Ectodermal cell (in vitro differentiated cells): ENCODE data around the gene ECEL1.
A peak's percentile ranks its signal among the peaks of the same experiment; 100 is the strongest.

Experiments used
- H3K27ac ChIP-seq: 2 replicates; pipeline ENCODE4 v1.7.0; 2013; ENCODE audit warnings: mild to moderate bottlenecking, low read depth, low read length; ENCODE audit not compliant: insufficient read depth, poor library complexity, severe bottlenecking
- H3K27me3 ChIP-seq: 2 replicates; pipeline ENCODE4 v1.7.0; 2013; ENCODE audit warnings: mild to moderate bottlenecking, low read length; ENCODE audit not compliant: insufficient read depth, control insufficient read depth, poor library complexity, severe bottlenecking
- H3K36me3 ChIP-seq: one replicate; pipeline ENCODE4 v1.7.0; 2013; ENCODE audit warnings: low read length; ENCODE audit not compliant: control insufficient read depth, insufficient read depth
- H3K4me1 ChIP-seq: one replicate; pipeline ENCODE4 v1.7.0; 2013; ENCODE audit warnings: low read length; ENCODE audit not compliant: control insufficient read depth, insufficient read depth
- H3K4me3 ChIP-seq: 2 replicates; pipeline ENCODE4 v1.7.0; 2013; ENCODE audit warnings: low read depth, low read length, control low read depth; ENCODE audit not compliant: insufficient read depth
- H3K9me3 ChIP-seq: 2 replicates; pipeline ENCODE4 v1.7.0; 2013; ENCODE audit warnings: mild to moderate bottlenecking, low read length, moderate library complexity; ENCODE audit not compliant: control insufficient read depth
- WGBS, 2 experiments: methylation state at CpG; one replicate each; pipeline ENCODE4 v1.1.7; 2013; ENCODE audit warnings: missing lambda C conversion rate in 2 of 2; 5-methylcytosine and 5-hydroxymethylcytosine counted together

The ECEL1 gene

GRCh38 chr2:232529806-232530547 lies 42.3 kb upstream of the ECEL1 start:
- H3K4me1 ChIP-seq = no peaks in the 10 kb centered on the region
- no peak overlapping the region for H3K27ac ChIP-seq
- H3K4me3 ChIP-seq = no peak overlapping the region
- H3K36me3 ChIP-seq = no peaks in the 10 kb centered on the region
- WGBS, 2 experiments = 94% methylated on average over 17 of the region's 17 CpGs
- peaks cover 7% of the 10 kb centered on the region for H3K27me3 ChIP-seq
- H3K9me3 ChIP-seq = no peaks in the 10 kb centered on the region

GRCh38 chr2:232528746-232529460 lies 41.3 kb upstream of the ECEL1 start:
- Histone ChIP-seq H3K36me3 (no peaks in the 10 kb centered on the region), H3K27ac (no peak overlapping the region), H3K4me1 (no peaks in the 10 kb centered on the region), H3K4me3 (no peak overlapping the region), H3K27me3 (peaks cover 18% of the 10 kb centered on the region), H3K9me3 (no peaks in the 10 kb centered on the region)
- 88% methylated on average over 11 of the region's 11 CpGs for WGBS, 2 experiments

DNA sequence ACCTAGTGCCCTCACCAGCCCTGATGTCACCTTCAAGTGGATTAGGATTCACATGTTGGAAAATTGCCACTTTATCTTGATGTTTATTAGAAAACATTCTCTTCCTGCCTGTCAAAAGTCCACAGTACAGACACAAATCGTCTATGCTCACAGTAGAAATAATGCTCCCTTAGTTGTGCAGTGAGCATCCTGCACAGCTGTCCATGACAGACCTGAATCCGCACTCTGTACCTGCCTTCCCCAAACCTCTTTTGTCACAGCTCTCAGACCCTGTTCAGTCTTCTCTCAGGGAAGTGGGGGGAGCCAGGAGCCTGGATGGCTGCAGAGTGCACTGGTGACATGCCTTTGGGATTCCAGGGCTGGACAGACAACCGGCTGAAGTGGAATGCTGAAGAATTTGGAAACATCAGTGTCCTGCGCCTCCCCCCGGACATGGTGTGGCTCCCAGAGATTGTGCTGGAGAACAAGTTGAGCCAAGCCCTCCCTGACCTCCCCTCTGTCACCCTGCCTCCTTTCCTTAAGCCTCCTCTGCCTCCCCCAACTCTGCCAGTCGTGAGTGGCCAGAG lies 40.4 kb upstream of the ECEL1 start:
- peaks cover 27% of the 10 kb centered on the region for H3K27me3 ChIP-seq
- H3K27ac ChIP-seq = no peak overlapping the region
- WGBS, 2 experiments = 87 to 92% methylated on average over 6 of the region's 6 CpGs
- H3K36me3 ChIP-seq = no peaks in the 10 kb centered on the region
- H3K9me3 ChIP-seq = no peaks in the 10 kb centered on the region
- no peak overlapping the region for H3K4me3 ChIP-seq
- H3K4me1 ChIP-seq = peaks cover 7% of the 10 kb centered on the region

- H3K9me3 ChIP-seq = no peaks in the 10 kb centered on the region
- peaks cover 43% of the 10 kb centered on the region for H3K27me3 ChIP-seq
- H3K27ac ChIP-seq = no peak overlapping the region
- 68 to 70% methylated on average over 13 of the region's 13 CpGs for WGBS, 2 experiments
- peaks cover 8% of the 10 kb centered on the region for H3K4me1 ChIP-seq
- no peaks in the 10 kb centered on the region for H3K36me3 ChIP-seq
- no peak overlapping the region for H3K4me3 ChIP-seq
Measured at GRCh38 chr2:232526372-232526941, 38.8 kb upstream of the ECEL1 start.

- Histone ChIP-seq H3K4me1 (peaks cover 8% of the 10 kb centered on the region), H3K36me3 (no peaks in the 10 kb centered on the region), H3K27ac (no peak within 1 kb of the TSS), H3K27me3 (peaks cover 48% of the 10 kb centered on the region), H3K4me3 (no peak within 1 kb of the TSS), H3K9me3 (no peaks in the 10 kb centered on the region)
- 29 to 33% methylated on average over 15 to 18 of the region's 18 CpGs for WGBS, 2 experiments
Measured at GRCh38 chr2:232525791-232526371, 38.2 kb upstream of the ECEL1 start, which contains the start of gene CHRND. Gene CHRND, plus strand, starts transcription at chr2:232526160. Its CDS starts 56 bp downstream, at chr2:232526216.

GRCh38 chr2:232525199-232525598 lies 37.6 kb upstream of the ECEL1 start:
- no peak overlapping the region for H3K27ac ChIP-seq
- WGBS, 2 experiments = 85 to 86% methylated on average over 14 of the region's 14 CpGs

DNA sequence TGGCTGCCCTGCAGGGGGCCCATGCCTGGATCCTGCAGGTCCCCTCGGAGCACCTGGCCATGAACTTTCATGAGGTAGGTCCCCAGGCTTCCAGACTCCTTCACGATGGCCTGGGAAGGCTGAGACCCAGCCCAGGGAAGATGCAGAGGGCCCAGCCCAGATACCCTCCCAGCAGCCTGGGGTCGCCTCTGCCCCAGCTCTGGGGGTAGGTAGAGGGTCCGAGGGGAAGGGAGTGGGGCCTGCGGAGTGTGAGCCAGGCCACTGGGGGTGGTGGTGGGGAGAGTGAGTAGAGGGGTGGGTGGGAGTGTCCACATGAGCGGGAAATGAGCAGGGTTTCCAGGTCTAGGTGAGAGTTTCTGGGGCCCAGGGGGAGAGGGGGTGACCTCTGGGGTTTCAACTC lies 37.1 kb upstream of the ECEL1 start:
- Histone ChIP-seq H3K4me1 (peaks cover 8% of the 10 kb centered on the region), H3K27ac (no peak overlapping the region), H3K4me3 (no peak overlapping the region), H3K27me3 (peaks cover 58% of the 10 kb centered on the region), H3K9me3 (no peaks in the 10 kb centered on the region), H3K36me3 (no peaks in the 10 kb centered on the region)
- WGBS, 2 experiments = 74 to 76% methylated on average over 6 of the region's 6 CpGs

More at GRCh38 chr2:232525199-232525598, 37.6 kb upstream of the ECEL1 start:
- H3K4me3 ChIP-seq = no peak overlapping the region
- peaks cover 55% of the 10 kb centered on the region for H3K27me3 ChIP-seq
- peaks cover 8% of the 10 kb centered on the region for H3K4me1 ChIP-seq
- no peaks in the 10 kb centered on the region for H3K9me3 ChIP-seq
- no peaks in the 10 kb centered on the region for H3K36me3 ChIP-seq

DNA sequence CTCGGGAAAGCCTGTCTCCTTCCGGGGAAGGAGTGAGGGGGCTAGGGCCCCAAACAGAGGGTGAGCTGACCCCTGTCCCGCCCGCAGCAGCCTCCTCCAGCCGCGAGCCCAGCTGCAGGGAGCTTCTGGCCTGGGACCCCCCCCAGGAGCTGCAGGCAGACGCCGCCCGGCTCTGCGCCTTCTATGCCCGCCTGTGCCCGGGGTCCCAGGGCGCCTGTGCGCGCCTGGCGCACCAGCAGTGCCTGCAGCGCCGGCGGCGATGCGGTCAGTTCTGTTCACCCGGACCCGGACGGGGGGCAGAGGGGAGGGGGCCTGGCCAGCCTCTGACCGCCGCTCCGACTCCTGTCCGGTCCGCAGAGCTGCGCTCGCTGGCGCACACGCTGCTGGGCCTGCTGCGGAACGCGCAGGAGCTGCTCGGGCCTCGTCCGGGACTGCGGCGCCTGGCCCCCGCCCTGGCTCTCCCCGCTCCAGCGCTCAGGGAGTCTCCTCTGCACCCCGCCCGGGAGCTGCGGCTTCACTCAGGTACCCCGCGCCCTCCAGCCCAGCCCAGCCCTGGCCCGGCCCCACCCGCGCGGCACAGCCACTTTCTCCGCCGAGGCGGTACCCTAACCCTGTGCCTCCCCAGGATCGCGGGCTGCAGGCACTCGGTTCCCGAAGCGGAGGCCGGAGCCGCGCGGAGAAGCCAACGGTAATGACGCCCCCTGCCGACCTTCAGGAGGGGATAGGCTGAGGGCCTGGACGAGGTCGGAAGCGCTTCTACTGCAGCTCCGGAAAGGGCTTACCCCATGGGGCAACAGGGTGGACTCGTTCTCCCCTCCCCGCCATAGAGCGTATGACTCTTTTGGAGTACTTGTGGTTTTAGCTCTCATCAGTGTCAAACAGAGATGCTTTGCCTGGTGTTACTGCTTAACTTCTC lies 36.3 kb upstream of the ECEL1 start:
- Histone ChIP-seq H3K27ac (no peak overlapping the region), H3K4me3 (peak overlapping the region; percentile 28), H3K36me3 (no peaks in the 10 kb centered on the region), H3K27me3 (peaks cover 66% of the 10 kb centered on the region), H3K4me1 (peaks cover 8% of the 10 kb centered on the region), H3K9me3 (no peaks in the 10 kb centered on the region)
- 2% methylated on average over 75 of the region's 75 CpGs for WGBS, 2 experiments

GRCh38 chr2:232523402-232523681 lies 35.7 kb upstream of the ECEL1 start:
- Histone ChIP-seq H3K27me3 (peaks cover 72% of the 10 kb centered on the region), H3K36me3 (no peaks in the 10 kb centered on the region), H3K9me3 (no peaks in the 10 kb centered on the region), H3K4me3 (peak overlapping the region; percentile 28), H3K4me1 (peaks cover 8% of the 10 kb centered on the region), H3K27ac (no peak overlapping the region)
- WGBS, 2 experiments = 13 to 19% methylated on average over 16 of the region's 16 CpGs
